COR-L47 (cell line): ENCODE measurements around the gene FASTKD3.

Experiments used
- DNase-seq: peaks from one replicate; lab custom pipeline; 2025; lab: John Stamatoyannopoulos, UW

FASTKD3 gene

DNA sequence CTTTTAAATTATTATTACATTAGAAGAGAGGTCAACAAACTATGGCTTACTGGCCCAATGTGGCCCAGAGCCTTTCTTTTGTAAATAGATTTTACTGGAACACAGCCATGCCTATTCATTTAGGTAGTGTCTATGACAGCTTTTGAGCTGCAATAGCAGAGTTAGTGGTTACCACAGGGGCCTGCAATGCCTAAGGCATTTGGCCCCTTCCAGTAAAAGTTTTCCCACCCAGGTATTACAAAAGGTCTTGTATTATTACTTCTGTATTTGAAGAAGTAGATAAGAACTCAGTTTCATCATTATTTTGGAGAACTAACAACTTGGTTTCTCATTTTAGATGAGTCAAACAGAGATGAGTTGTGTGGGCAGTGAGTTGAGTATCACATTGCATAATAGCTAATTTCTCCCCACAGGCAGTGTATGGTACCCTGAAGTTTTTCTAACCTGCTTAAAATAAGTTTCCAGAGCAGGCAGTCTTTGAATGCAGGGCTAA is 9.6 kb upstream of the FASTKD3 start:
- no peak for DNase-seq

DNA sequence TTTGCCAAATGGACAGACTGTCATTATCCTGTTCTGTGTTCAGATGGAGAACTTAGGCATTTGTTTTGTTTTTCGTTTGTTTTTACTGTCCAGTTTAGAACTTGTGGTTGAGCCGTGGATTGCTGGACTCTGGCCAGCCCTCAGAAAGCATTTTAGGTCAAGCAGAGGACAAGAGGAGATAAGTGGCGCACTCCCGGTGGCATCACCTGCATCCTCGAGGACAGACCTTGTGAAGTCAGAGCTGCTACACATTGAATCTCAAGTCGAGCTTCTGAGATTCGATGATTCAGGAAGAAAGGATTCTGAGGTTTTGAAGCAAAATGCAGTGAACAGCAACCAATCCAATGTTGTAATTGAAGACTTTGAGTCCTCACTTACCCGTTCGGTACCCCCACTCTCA is 9.0 kb upstream of the FASTKD3 start:
- no peak for DNase-seq

DNA sequence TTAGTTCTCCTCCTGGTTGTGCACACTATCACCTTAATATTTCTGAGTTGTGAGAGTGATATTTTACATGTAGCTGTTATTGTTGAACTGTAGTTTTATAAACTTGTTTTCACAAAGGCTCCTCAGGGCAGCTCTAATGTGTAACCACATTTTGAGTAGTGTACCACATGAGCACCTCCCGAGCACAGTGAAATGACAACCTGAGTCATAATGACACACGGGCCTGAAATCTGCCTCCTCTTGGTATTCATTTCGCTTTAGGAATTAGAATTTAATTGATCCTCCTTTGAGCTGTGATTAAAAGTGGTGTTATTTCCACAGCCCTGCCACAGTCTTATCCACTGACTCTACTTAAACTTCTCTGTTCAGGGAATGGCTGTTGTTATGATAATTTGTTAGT is 8.0 kb upstream of the FASTKD3 start:
- no peak for DNase-seq

DNA sequence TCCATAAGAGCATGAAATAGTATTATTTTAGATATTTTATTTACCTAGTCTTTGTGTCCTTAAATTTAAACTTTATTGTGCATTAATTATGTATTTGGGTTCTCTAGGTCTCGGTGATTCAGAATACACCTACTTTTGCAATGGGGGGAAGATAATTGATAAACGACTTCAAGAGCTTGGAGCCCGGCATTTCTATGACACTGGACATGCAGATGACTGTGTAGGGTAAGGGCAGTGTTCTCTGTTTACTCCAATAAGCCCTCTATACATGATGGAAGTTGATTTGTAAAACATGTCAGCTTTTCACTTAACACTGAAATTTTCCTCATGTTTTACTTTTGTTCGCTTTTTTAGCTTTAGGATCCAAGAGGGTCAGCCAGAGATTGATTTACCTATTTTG is 6.3 kb upstream of the FASTKD3 start:
- DNase-seq, result no peak

DNA sequence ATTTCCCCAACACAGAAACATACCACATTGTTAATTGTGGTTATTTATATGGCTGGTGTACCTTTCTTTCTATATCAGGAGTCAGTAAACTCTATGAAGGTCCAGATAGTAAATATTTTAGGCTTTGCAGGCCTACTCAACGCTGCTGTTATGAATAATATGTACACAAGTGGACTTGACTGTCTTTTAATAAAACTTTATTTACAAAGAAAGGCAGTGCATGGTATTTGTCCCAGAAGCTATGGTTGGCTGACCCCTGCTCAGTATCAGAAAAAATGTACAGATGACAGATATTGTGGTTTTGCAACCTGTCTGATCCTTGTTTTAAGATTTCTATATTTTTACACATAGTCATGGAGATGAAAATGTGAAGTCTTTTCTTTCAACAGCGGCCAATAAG is 5.8 kb upstream of the FASTKD3 start:
- no peak for DNase-seq

DNA sequence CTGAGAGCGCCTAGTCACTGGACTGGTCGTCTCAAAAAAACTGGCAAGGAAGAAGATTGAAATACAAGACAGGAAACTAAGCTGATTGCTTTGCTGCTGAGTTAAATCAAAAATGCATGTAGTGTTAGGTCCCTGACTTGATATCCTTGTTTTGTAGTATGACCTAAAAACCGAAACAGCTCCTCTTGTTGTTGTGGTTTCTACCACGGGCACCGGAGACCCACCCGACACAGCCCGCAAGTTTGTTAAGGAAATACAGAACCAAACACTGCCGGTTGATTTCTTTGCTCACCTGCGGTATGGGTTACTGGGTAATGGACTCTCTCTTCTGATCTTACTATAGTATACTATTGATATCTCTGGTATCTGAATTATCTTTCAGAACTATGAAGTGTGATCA is 4.4 kb upstream of the FASTKD3 start:
- no peak for DNase-seq

DNA sequence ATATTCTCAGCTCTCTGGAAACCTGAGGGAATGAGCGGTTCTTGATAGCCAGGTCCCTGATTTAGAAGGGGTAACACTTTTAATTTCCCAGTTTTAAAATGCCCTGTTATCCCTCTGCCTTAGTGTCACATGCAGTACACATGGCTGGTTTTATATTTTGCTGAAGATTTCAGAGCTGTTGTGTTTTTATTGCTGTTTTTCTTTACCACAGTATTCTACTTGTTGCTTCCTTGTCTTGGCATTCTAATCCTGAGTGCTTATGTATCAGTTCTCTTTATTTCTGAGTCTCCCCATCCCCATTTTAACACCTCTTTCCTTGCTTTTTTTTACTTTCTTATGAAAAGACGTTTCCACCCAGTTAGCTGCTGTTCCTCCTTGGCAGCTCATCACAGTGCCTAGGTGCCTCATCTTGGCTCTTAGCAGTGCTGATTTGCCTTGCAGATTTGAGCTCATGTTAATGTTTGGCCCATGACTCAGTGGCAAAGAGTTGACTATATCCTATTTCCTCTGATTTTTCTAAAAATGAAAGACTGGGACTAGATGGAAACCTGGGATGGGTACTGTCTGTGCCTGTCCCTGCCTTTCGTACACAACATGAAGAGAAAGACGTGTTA is 3.8 kb upstream of the FASTKD3 start:
- no peak for DNase-seq

DNA sequence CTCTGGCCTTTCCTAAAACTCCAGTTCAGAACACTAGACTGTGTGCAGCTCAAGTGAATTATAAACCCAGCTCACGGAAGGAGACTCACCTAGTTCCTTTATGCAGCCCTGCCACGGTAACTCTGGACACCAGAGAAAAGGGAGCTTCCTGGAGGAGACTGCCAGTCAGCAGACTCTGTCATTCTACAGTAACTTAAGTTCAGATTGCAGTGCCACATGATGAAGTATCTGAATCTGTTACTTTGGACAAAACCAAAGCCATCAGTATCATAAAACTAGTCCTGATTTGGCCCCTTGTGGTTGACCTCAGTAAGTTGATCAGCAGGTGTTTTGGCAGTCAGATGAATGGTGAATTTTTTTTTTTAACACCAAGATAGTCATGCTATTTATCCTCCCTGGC is 2.8 kb upstream of the FASTKD3 start:
- DNase-seq, result no peak

DNA sequence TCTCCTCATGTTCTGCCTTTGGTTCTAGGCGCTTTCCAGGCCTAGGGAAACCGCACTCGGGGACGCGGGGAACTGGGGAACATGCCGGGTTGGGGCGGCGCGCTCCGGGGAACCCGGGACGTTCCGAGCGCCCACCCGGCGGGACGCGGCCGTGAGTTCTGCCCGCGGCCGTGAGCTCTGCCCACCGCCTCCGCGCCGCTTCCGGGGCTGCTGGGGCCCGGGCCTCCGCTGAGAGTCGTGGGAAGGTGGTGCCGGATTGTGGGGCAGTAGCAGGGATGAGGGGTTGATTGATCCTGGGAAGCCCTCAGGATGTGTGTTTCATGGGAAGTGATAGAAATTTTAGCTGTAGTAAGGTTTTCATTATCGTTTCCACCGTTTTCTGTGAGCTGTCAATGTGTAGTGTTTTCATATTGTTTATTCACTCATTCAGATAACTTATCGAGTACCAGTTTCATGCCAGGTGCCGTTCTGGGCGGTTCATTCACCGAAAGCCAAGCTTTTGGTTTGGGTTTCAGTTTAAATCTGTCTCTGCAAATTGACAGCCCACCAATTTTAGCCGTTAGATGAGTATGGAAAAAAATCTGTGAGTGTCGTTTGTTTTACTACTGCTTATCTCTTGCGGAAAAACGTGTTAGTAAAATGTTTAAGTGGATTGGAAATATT is 774 bp upstream of the FASTKD3 start:
- DNase-seq, result no peak

DNA sequence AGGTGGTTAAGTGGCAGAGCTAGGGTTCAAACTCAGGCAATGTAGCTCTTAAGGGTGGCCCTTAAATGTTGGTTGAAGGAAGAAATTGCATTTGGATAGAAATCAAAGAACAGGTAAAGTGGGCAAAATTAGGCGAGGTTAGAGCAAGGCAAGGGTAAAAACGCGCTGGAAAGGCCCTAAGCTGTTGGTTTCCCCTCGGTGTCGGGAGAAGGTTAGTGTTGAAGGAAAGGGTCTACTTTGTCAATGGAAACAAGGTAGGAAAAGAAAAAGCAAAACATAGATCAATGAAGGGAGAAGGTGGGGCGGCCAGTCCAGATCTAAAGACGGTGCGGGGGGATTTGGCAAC is 431 bp downstream of the FASTKD3 start:
- DNase-seq, result no peak

DNA sequence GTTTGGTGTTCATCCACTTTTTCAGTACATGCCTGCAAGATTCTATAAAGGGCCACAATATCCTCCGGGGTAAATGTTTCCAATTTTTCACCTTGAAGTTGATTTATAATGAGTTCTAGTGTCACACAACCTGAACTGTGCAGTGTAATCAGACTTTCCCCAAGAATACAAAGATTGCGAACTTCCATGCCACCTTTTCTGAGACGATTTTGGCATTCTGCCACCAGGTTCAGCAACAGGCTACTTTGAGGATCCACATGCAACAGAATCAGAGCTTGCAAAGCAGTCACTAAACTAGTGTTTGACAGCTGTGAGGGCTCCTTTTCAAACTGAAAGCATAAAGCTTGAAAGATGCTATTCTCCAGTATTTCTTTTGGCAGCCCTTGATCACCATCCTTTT is 1.6 kb downstream of the FASTKD3 start:
- DNase-seq, result no peak

DNA sequence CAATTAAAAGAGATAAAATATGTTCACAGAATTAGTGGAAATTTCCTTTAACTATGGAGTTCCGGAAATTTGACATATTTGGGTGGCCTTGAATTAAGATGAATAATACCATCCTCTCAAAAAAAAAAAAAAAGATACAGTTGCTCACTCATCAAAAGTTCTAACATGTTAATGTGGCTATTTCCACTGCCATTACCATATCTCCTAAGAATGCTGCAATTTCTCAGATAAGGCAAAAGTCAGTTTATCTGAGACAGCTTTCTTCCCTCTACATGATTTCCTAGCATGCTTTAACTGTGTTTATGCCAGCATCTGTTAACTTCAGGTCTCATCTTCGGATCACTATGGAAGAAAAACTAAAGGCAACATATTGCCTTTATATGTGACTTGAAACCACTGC is 2.6 kb downstream of the FASTKD3 start:
- no peak for DNase-seq

DNA sequence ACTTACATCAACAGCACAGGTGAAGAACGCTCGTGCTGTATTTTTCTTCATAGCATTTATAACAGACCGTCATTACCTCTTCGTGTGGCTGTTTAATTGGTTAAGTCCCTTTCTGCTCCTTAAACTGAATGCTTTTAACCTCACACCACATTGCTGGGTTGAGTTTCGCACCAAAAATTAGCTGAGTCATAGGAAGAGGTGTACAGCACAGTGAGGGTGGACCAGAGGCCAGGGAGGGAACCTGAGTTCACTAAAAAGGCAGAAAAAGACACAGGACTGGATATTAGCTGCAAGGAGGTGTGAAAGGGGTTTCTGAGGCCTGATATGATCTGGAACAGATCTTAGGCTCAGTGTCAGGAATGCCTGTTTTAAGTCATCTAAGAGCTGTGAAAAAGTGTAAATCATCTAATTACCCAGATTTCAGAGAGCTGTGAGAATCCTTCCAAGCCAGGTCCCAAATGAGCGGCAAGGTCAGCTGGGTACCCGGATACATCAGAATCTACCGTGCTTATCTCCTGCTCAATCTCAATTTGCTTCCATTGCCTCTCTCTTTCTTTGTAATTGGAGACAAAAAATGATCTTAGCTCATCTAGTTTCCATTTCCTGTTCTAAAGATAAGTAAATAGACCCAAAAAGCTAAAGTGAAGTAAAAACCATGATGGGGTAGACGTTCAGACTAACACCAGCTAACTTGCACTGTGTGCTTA is 10.8 kb downstream of the FASTKD3 start:
- DNase-seq, result no peak

DNA sequence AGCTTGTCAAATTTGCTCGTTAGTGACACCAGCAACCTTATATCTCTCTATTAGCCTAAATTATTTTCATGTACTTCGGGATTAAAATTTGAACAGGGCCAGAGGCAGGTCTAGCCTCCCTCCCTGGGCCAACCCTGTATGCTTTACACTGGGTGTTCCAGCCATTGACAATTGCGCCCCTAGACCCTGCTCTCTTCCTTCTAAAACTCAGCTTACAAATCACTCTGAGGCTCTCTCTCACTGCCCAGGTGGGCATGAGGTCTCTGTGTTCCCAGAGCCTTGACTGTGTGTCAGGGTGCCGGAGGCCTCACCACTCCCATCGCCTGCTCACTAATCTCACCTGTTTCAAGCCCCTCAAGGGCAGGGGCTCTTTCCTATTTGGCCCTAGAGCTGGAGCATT is 11.5 kb downstream of the FASTKD3 start:
- no peak for DNase-seq

DNA sequence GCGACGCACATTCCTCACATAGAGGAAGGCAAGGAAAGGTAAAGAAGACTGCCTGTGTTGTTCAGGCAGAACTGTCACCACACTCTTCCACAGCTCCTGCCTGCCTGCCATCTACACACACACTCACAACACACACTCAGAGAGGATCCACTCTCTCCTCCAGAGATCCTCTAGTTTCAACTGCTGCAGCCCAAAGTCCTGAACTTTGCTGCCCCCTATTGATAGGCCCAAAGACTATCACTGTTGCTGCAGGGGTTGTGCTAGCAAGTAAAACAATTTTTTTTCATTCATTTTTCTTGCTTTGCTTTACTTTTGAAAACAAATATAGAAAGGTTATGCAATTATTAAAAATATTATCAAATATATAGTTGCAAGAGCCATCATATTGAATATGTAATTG is 12.0 kb downstream of the FASTKD3 start:
- DNase-seq, result peak; percentile 30

DNA sequence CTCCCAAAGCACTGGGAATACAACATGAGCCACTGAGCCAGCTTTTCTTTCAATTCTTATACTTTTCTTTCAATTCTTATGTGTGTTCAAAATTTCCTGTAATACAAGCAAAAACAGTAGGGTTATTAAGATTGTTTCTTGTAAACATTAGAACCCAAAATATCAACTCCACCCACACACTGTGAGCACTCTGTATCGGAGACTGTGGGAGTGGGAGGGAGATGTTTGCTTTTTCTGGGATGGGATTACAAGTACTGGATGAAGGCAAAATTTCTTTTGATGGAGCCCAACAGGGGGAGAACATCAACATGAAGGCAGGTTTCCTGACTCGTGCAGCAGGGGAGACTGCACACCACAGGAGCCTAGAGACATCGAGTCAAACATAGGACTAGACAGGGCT is 13.2 kb downstream of the FASTKD3 start:
- DNase-seq, result no peak

DNA sequence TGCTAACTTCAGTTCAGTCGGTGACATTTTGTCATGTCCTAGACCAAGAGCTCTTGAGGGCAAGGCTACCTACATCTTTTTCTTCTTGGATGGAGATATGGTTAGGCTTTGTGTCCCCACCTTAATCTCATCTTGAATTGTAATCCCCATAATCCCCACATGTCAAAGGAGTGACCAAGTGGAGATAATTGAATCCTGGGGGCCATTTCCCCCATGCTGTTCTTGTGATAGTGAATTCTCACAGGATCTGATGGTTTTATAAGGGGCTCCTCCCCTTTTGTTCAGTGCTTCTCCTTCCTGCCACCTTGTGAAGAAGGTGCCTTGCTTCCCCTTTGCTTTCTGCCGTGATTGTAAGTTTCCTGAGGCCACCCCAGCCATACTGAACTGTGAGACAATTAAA is 15.8 kb downstream of the FASTKD3 start:
- no peak for DNase-seq

DNA sequence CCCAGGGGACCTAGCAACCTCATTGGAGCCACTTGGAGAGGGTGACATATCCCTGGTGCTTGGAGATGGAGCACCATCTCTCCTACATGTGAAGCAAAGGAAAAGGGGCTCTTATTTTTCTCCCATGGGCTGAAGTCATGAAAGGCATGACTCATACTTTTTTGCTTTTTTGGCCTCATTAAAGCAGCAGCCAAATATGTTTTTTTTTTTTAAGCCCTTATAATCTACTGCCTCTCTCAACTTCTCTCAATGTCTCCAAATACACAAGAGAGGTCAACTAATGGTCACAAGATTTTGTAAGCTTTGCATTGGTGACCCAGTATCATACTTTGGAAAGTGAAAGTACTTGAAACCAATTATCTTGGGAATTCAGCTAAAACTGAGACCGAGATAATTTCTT is 16.3 kb downstream of the FASTKD3 start:
- no peak for DNase-seq

DNA sequence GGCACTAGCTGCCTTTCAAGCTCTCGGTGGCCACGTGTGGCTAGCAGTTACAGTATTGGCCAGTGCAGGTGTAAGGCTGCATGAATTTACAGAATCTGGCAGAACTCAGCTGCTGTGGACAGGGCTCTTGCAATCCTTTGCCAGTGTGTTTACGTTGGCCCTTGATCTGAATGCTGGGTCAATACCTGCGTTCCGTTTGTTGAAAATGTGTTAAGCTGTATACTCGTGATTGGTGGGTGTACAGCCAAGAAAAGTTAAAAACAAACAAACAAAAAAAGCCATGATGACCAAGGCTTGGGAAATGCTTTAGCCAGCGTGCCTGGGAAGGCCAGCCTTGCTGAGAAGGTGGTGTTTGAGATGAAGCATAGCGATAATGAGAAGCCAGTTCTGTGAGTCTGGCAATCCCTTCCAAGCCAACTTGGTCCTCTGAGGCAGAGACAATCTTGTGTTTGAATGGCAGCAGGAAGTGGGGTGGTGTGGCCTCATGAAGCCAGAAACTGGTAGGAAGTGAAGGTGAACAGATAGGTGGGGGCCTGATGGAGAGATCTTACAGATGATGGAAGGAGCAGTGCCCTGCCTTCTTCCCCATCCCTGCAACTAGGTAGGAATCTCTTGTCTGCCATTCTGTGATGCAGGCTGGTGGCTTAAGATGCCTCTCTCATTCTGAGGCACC is 17.1 kb downstream of the FASTKD3 start:
- no peak for DNase-seq

DNA sequence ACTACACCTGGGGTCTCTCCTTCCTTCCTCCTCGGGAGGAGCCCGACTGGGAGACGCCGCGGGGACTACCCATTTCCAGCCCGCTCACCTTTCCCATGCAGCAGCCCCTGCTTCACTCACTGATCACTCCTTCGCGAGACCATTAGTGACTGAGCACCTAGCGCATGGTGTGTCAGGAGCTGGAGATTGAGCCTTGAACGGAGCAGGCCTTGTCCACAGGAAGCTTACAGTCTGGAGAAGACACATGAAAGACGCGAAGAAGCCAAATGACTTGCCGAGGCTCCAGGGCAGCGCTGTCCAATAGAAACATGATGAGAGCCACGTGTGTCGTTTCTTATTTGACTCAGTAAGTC is 17.6 kb downstream of the FASTKD3 start:
- DNase-seq, result no peak

DNA sequence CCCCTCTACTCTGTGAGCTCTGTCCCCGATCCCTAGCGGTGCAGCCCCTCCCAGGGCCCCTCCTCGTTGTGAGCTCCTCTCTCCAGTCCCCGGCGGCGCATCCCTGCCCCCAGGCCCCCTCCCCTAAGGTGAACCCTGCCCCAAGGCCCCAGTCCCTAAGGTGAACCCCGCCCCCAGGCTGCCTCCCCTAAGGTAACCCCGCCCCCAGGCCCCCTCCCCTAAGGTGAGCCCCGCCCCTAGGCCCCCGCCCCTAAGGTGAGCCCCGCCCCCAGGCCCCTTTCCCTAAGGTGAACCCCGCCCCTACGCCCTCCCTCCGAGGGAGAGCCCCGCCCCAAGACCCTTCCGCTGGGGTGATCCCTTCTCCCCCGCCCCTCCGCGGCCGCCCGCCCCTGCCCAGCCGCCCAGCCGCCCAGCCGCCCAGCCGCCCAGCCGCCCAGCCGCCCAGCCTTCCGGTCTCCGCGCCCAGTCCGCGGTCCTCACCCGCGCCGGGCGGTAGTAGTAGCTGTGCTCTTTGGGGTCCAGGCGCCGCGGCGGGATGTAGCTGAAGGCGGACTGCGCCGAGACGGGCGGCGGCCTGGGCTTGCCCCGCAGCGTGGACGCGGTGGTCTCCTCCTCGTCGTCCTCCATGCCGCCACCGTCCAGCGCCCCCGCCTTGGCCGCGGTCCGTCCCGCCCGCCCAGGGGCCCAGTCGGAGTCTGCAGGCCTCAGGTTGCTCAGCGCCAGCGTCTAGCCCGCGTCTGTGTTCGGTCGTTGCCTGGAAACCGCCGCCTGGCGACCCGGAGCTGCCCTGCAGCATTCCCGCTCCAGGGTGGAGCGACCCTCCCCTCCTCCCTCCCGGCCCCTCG is 18.2 kb downstream of the FASTKD3 start, which contains the start of gene CFAP90:
Gene CFAP90, minus strand, starts transcription at position 739 of the 845 bp plus-strand sequence. Its CDS starts 112 bp downstream, at position 627.
- peak; percentile 12 for DNase-seq
